Trophoblast cell (in vitro differentiated cells and primary cell): ENCODE measurements around the gene FRY.

ENCODE experiments used
- DNase-seq, 2 donors: peaks; one replicate each; pipeline ENCODE4 v3.0.0-alpha.2; 2016
- H2AFZ ChIP-seq: 2 replicates; pipeline ENCODE4 v1.6.1; 2013; ENCODE audit warnings: low read length, moderate library complexity, mild to moderate bottlenecking; ENCODE audit not compliant: insufficient read depth, poor library complexity
- H2AK5ac ChIP-seq: 2 replicates; pipeline ENCODE4 v1.6.1; 2013; ENCODE audit warnings: mild to moderate bottlenecking, low read length
- H2BK120ac ChIP-seq: 2 replicates; pipeline ENCODE4 v1.6.1; 2013; ENCODE audit warnings: low read length, mild to moderate bottlenecking, moderate library complexity; ENCODE audit not compliant: insufficient read depth, poor library complexity
- H2BK12ac ChIP-seq: 2 replicates; pipeline ENCODE4 v1.6.1; 2013; ENCODE audit warnings: mild to moderate bottlenecking, low read length, moderate library complexity
- H2BK5ac ChIP-seq: 2 replicates; pipeline ENCODE4 v1.6.1; 2013; ENCODE audit warnings: low read length, low read depth, moderate library complexity, mild to moderate bottlenecking; ENCODE audit not compliant: poor library complexity
- H3K14ac ChIP-seq: 2 replicates; pipeline ENCODE4 v1.6.1; 2013; ENCODE audit warnings: mild to moderate bottlenecking, low read length
- H3K18ac ChIP-seq: 2 replicates; pipeline ENCODE4 v1.6.1; 2013; ENCODE audit warnings: mild to moderate bottlenecking, low read length
- H3K23ac ChIP-seq: 2 replicates; pipeline ENCODE4 v1.6.1; 2013; ENCODE audit warnings: low read length
- H3K27ac ChIP-seq: 2 replicates; pipeline ENCODE4 v1.5.1; 2013; ENCODE audit warnings: low read depth, mild to moderate bottlenecking, inconsistent platforms, low read length, moderate library complexity
- H3K27me3 ChIP-seq: 2 replicates; pipeline ENCODE4 v1.6.1; 2013; ENCODE audit warnings: inconsistent platforms, mild to moderate bottlenecking, low read length, moderate library complexity; ENCODE audit not compliant: insufficient read depth
- H3K36me3 ChIP-seq, 2 experiments: 1 replicate in 1 of 2; 2 replicates in 1 of 2; pipeline ENCODE4 v1.6.1; 2013; ENCODE audit warnings: low read length in 2 of 2, mild to moderate bottlenecking in 2 of 2, moderate library complexity in 1 of 2; ENCODE audit not compliant: insufficient read depth in 2 of 2, control insufficient read depth in 1 of 2
- H3K4ac ChIP-seq: 2 replicates; pipeline ENCODE4 v1.6.1; 2013; ENCODE audit warnings: low read depth, mild to moderate bottlenecking, low read length, moderate library complexity
- H3K4me1 ChIP-seq, 2 experiments: 1 replicate in 1 of 2; 2 replicates in 1 of 2; pipeline ENCODE4 v1.6.1; 2013; ENCODE audit warnings: low read length in 2 of 2, mild to moderate bottlenecking in 2 of 2, moderate library complexity in 1 of 2; ENCODE audit not compliant: insufficient read depth in 2 of 2, control insufficient read depth in 1 of 2
- H3K4me2 ChIP-seq: 2 replicates; pipeline ENCODE4 v1.6.1; 2013; ENCODE audit warnings: inconsistent platforms, mild to moderate bottlenecking, low read length, moderate library complexity
- H3K4me3 ChIP-seq: 2 replicates; pipeline ENCODE4 v1.5.1; 2013; ENCODE audit warnings: mild to moderate bottlenecking, low read depth, low read length, inconsistent platforms
- H3K79me1 ChIP-seq: one replicate; pipeline ENCODE4 v1.6.1; 2013; ENCODE audit warnings: low read length
- H3K79me2 ChIP-seq: 2 replicates; pipeline ENCODE4 v1.6.1; 2013; ENCODE audit warnings: low read length, mild to moderate bottlenecking; ENCODE audit not compliant: control insufficient read depth, insufficient read depth, poor library complexity
- H3K9ac ChIP-seq: 2 replicates; pipeline ENCODE4 v1.6.1; 2013; ENCODE audit warnings: mild to moderate bottlenecking, low read length
- H3K9me3 ChIP-seq: 2 replicates; pipeline ENCODE4 v1.6.1; 2013; ENCODE audit warnings: low read depth, mild to moderate bottlenecking, control low read depth, inconsistent platforms, low read length; ENCODE audit not compliant: insufficient read depth
- H4K12ac ChIP-seq: 2 replicates; pipeline ENCODE4 v1.6.1; 2013; ENCODE audit warnings: low read depth, mild to moderate bottlenecking, low read length, moderate library complexity
- H4K8ac ChIP-seq: 2 replicates; pipeline ENCODE4 v1.6.1; 2013; ENCODE audit warnings: low read depth, mild to moderate bottlenecking, low read length, moderate library complexity
- H4K91ac ChIP-seq: one replicate; pipeline ENCODE4 v1.6.1; 2013; ENCODE audit warnings: low read depth, mild to moderate bottlenecking, low read length, moderate library complexity
- WGBS: extraction: QIAGEN DNeasy Blood & Tissue Kit; methylation state at CpG from one replicate; pipeline ENCODE4 v1.1.7; 2013; ENCODE audit warnings: missing lambda C conversion rate; ENCODE audit not compliant: insufficient read length, insufficient coverage; ENCODE audit errors: extremely low coverage; 5-methylcytosine and 5-hydroxymethylcytosine counted together

Gene FRY

DNA sequence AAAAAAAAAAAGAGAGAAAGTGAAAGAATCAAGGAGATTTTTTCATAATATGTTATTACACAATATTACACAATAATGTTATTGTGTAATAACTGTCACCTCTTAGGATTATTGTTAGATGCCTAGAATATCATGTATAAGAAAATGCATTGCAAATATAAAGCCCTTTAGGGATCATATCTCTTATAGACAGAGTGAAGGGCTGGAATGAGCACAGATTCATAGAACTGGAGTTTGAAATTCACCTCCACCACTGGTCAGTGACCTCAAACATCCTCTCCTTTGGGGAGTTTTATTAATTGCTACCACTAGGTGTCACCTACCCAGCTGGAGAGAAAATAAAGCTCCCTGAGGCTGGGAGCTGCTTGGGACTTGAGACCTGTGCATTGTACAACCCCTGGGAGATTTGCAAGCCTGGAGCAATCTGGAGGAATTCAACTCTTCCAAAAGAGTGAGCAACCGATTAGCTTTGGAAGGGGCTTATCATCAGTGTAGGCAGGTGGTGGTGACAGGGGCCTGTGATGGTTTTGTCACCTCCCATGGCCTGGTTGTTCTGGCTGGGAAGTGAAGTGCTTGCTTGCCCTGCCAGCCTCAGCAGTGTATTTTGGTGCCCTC, 30.3 kb upstream of the FRY start:
- Histone ChIP-seq H3K4me1 (peaks cover 10 to 11% of the 10 kb centered on the region in 2 experiments), H2AK5ac (no peak overlapping the region), H2AFZ (no peak overlapping the region), H2BK120ac (no peak overlapping the region), H3K4me3 (no peak overlapping the region), H4K8ac (no peak overlapping the region), H3K23ac (no peak overlapping the region), H3K79me2 (no peaks in the 10 kb centered on the region), H3K4me2 (no peak overlapping the region), H3K79me1 (no peaks in the 10 kb centered on the region), H3K18ac (no peak overlapping the region), H2BK5ac (no peak overlapping the region), H3K4ac (no peak overlapping the region), H2BK12ac (no peak overlapping the region), H4K91ac (no peak overlapping the region), H3K14ac (no peak overlapping the region), H3K36me3 (no peaks in the 10 kb centered on the region), H3K9ac (no peak overlapping the region), H3K27ac (no peak overlapping the region), H3K27me3 (no peaks in the 10 kb centered on the region), H3K9me3 (no peaks in the 10 kb centered on the region), H4K12ac (no peak overlapping the region)
- WGBS: no CpG with 5 or more reads among the region's 1 CpG
- DNase-seq: peak; percentile 53 to 85

GRCh38 chr13:32001769-32002168, 29.8 kb upstream of the FRY start:
- H2AK5ac ChIP-seq: no peak overlapping the region
- no peaks in the 10 kb centered on the region for H3K79me1 ChIP-seq
- H3K18ac ChIP-seq: no peak overlapping the region
- peaks cover 10 to 11% of the 10 kb centered on the region in 2 experiments for H3K4me1 ChIP-seq
- H3K4ac ChIP-seq: no peak overlapping the region
- H3K4me2 ChIP-seq: no peak overlapping the region
- no peak overlapping the region for H3K4me3 ChIP-seq
- H2BK12ac ChIP-seq: peak overlapping the region; percentile 13
- H3K79me2 ChIP-seq: no peaks in the 10 kb centered on the region
- no peaks in the 10 kb centered on the region for H3K27me3 ChIP-seq
- no CpG with 5 or more reads among the region's 1 CpG for WGBS
- peak in 1 of 2 donors; percentile 22 for DNase-seq
- no peak overlapping the region for H2BK120ac ChIP-seq
- no peak overlapping the region for H4K12ac ChIP-seq
- H3K14ac ChIP-seq: no peak overlapping the region
- H2AFZ ChIP-seq: no peak overlapping the region
- H3K9ac ChIP-seq: no peak overlapping the region
- H3K9me3 ChIP-seq: no peaks in the 10 kb centered on the region
- no peak overlapping the region for H2BK5ac ChIP-seq
- no peak overlapping the region for H4K8ac ChIP-seq
- no peak overlapping the region for H3K27ac ChIP-seq
- no peak overlapping the region for H3K23ac ChIP-seq
- no peaks in the 10 kb centered on the region for H3K36me3 ChIP-seq
- H4K91ac ChIP-seq: no peak overlapping the region

DNA sequence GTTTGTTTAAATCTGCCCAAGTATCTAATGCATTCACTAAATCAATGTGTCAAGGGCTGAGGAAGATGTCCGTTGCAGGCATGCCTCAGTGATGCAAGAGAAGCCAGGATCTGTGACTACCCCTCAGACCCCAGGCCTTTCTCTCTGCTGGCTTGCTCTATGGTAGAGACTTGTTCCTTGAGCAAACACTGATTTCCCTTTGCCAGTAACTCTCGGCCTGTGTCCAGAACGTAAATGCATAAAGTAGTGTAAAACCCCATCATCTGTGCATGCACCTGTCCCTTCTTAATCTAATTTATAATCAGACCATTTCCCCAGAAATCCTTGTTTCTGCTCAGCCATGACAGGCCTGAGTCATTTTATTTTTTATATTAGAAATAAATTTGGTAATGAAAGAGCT, 28.7 kb upstream of the FRY start:
- Histone ChIP-seq H3K4ac (no peak overlapping the region), H2AFZ (no peak overlapping the region), H4K12ac (no peak overlapping the region), H3K23ac (no peak overlapping the region), H3K14ac (no peak overlapping the region), H4K91ac (no peak overlapping the region), H3K9me3 (no peaks in the 10 kb centered on the region), H3K9ac (no peak overlapping the region), H2BK5ac (no peak overlapping the region), H3K79me2 (no peaks in the 10 kb centered on the region), H3K79me1 (no peaks in the 10 kb centered on the region), H2BK120ac (no peak overlapping the region), H3K4me1 (peaks cover 7 to 8% of the 10 kb centered on the region in 2 experiments), H3K4me2 (no peak overlapping the region), H3K27me3 (no peaks in the 10 kb centered on the region), H3K18ac (no peak overlapping the region), H3K36me3 (no peaks in the 10 kb centered on the region), H2BK12ac (no peak overlapping the region), H3K27ac (no peak overlapping the region), H4K8ac (no peak overlapping the region), H3K4me3 (no peak overlapping the region), H2AK5ac (no peak overlapping the region)
- no peak for DNase-seq
- no CpG with 5 or more reads among the region's 3 CpGs for WGBS

DNA sequence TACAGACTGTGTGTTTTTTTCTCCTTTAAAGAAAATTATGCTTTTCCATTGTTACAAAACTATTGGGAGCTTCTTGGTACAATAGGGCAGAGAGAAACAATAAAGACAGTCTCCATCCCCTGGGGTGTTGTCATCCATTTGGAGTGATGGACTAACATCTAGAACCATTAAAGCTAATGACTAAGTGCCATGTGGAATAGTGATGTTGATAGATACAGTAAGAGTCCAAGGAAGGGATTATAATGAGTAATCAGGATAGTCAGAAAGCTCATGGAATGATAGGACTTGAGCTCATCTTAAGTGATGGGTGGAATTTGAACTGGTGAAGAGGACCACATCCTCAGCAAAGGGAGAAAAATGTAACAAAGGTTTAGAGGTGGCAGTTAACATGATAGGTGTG, 24.1 kb upstream of the FRY start:
- no peak overlapping the region for H4K8ac ChIP-seq
- no peak overlapping the region for H2BK5ac ChIP-seq
- H2BK12ac ChIP-seq: no peak overlapping the region
- no peak overlapping the region for H3K4me2 ChIP-seq
- DNase-seq: no peak
- no peak overlapping the region for H4K12ac ChIP-seq
- H3K9ac ChIP-seq: no peak overlapping the region
- H3K4me3 ChIP-seq: no peak overlapping the region
- H4K91ac ChIP-seq: no peak overlapping the region
- no peak overlapping the region for H3K23ac ChIP-seq
- H2AK5ac ChIP-seq: no peak overlapping the region
- no peak overlapping the region for H2AFZ ChIP-seq
- H3K4me1 ChIP-seq: peaks cover 0 to 2% of the 10 kb centered on the region in 2 experiments
- H3K14ac ChIP-seq: no peak overlapping the region
- no peaks in the 10 kb centered on the region for H3K79me1 ChIP-seq
- H3K27me3 ChIP-seq: no peaks in the 10 kb centered on the region
- H3K4ac ChIP-seq: no peak overlapping the region
- no peak overlapping the region for H2BK120ac ChIP-seq
- H3K18ac ChIP-seq: no peak overlapping the region
- H3K36me3 ChIP-seq: no peaks in the 10 kb centered on the region
- H3K9me3 ChIP-seq: no peaks in the 10 kb centered on the region
- H3K27ac ChIP-seq: no peak overlapping the region
- H3K79me2 ChIP-seq: no peaks in the 10 kb centered on the region
